Transverse colon (tissue), 4 donors: ENCODE measurements around the gene FAM221A. TPM values are rescaled to one million over a fixed set of nuclear protein-coding genes. Genes with fewer than 3 reads are reported as not detected.
"Not testable (repeated sequence)": the region's sequence is repeated elsewhere in the genome, so short reads cannot be mapped to it uniquely, and the experiment has no call there.

Source experiments
- DNase-seq: peaks from one replicate; pipeline ENCODE4 v3.0.0-alpha.2; 2019
- H3K27ac ChIP-seq, 4 donors: fragments of 200-600 bp; sonication (generic); 2 replicates each; pipeline ENCODE4 v1.5.1; 2016 to 2018; ENCODE audit warnings: inconsistent platforms in 4 of 4
- H3K27me3 ChIP-seq: fragments of 200-600 bp; sonication (generic); 2 replicates; pipeline ENCODE4 v1.5.1; 2017; ENCODE audit warnings: inconsistent platforms
- H3K36me3 ChIP-seq, 4 donors: fragments of 200-600 bp; sonication (generic); 2 replicates each; pipeline ENCODE4 v1.5.1; 2017 to 2019; ENCODE audit warnings: inconsistent platforms in 4 of 4
- H3K4me1 ChIP-seq, 4 donors: fragments of 200-600 bp; sonication (generic); 2 replicates each; pipeline ENCODE4 v1.5.1; 2017 to 2020; ENCODE audit warnings: inconsistent platforms in 4 of 4
- H3K4me3 ChIP-seq, 4 donors: fragments of 200-600 bp; sonication (generic); 1 replicate in 1 of 4; 2 replicates in 3 of 4; pipeline versions ENCODE4 v1.5.1 to v1.6.1; 2017 to 2019; ENCODE audit warnings: inconsistent platforms in 4 of 4
- H3K9me3 ChIP-seq, 2 donors: fragments of 200-600 bp; sonication (generic); 2 replicates each; pipeline ENCODE4 v1.5.1; 2017 to 2019; ENCODE audit warnings: inconsistent platforms in 2 of 2
- CTCF ChIP-seq, 5 experiments: fragments of 200-600 bp in 3 of 5; fragments of 450-650 bp in 2 of 5; sonication (generic) in 3 of 5; IDR thresholded peaks; 1 replicate in 2 of 5; 2 replicates in 3 of 5; pipeline ENCODE4 v1.5.1; 2016 to 2017; ENCODE audit warnings: antibody characterized with exemption in 5 of 5, inconsistent platforms in 3 of 5, mild to moderate bottlenecking in 2 of 5, moderate library complexity in 1 of 5
- EP300 ChIP-seq: sonication (generic); formaldehyde crosslinking; IDR thresholded peaks from one replicate; pipeline ENCODE4 v1.6.1; 2017; ENCODE audit warnings: antibody characterized with exemption, low read depth
- POLR2A ChIP-seq: fragments of 450-650 bp; IDR thresholded peaks from one replicate; pipeline ENCODE4 v1.6.1; 2016; ENCODE audit warnings: antibody characterized with exemption, mild to moderate bottlenecking, moderate library complexity
- POLR2AphosphoS5 ChIP-seq, 3 donors: sonication (generic); formaldehyde crosslinking; IDR thresholded peaks; one replicate each; pipeline ENCODE4 v1.6.1; 2016; ENCODE audit warnings: antibody characterized with exemption in 3 of 3
- WGBS, 2 donors: methylation state at CpG; one replicate each; pipeline ENCODE4 v1.1.5; 2018; ENCODE audit warnings: low coverage in 1 of 2; 5-methylcytosine and 5-hydroxymethylcytosine counted together
- in situ Hi-C, 4 donors: fragments of 200-750 bp; cut with MboI; loops; one replicate each; pipeline versions ENCODE4 v1.15.0 to v1.15.1; 2017; ENCODE audit warnings: low sequenced_read_pairs in 3 of 4, low pct_ligation_motif_present in 1 of 4, low pct_unique_long_range_greater_than_20kb in 1 of 4
- intact Hi-C: fragments of 100-400 bp; cut with DNase I; formaldehyde crosslinking; loops from one replicate; pipeline ENCODE4 v1.15.1; 2023; ENCODE audit warnings: low total_unique reads
- total RNA-seq, 4 donors: library from RNA; depleted of rRNA; stranded (reverse); fragments of >200 nt; gene quantifications; one replicate each; pipeline ENCODE4 v1.1.0, GENCODE V29; 2016

Gene FAM221A
- total RNA-seq, 4 donors from 2014 or later, result 7.5 to 18.4 (median 13.1) TPM

- peak overlapping the region; percentile 60 to 96 (median 86) for H3K4me3 ChIP-seq
- in situ Hi-C loops, result loop anchor here in 2 of 4 donors (10.0 kb wide), 1 partner anchor 86 kb away; the partner anchor contains the start of gene CCDC126 (in 2 of the 2)
- H3K27ac ChIP-seq, result peak overlapping the region; percentile 87 to 90 (median 89)
- H3K27me3 ChIP-seq, result no peaks in the 10 kb centered on the region
- TF ChIP-seq EP300, result no peak
- peak; percentile 68 for TF ChIP-seq POLR2A
- TF ChIP-seq POLR2AphosphoS5 (IDR thresholded peaks at IDR 0.05), result peak; percentile 34 to 83 (median 69)
- TF ChIP-seq CTCF (IDR thresholded peaks at IDR 0.05), result no peak
- 10 to 13% methylated on average over 10 to 42 of the region's 42 CpGs for WGBS, 2 donors
- H3K9me3 ChIP-seq, result no peaks in the 10 kb centered on the region
- peaks cover 0 to 32% (median 7%) of the 10 kb centered on the region in 4 donors for H3K4me1 ChIP-seq
- intact Hi-C loops, result no loop called here
- H3K36me3 ChIP-seq, result no peaks in the 10 kb centered on the region
- DNase-seq, result peak; percentile 83
These were observed 711 bp downstream of the FAM221A start for GRCh38 chr7:23680414-23681405.

- DNase-seq, H3K9me3 ChIP-seq, H3K4me3 ChIP-seq, H3K36me3 ChIP-seq, H3K27me3 ChIP-seq, H3K27ac ChIP-seq, intact Hi-C loops: not testable (repeated sequence)
- H3K4me1 ChIP-seq, result peaks cover 0 to 43% (median 8%) of the 10 kb centered on the region in 4 donors
- WGBS, 2 donors, result 86 to 97% methylated on average over 6 of the region's 6 CpGs
- in situ Hi-C loops, result loop anchor here in 2 of 4 donors (10.0 kb wide), 1 partner anchor 89 kb away; the partner anchor contains the start of gene CCDC126 (in 2 of the 2)
These were observed 4.0 kb downstream of the FAM221A start for GRCh38 chr7:23684041-23684440.

- H3K27ac ChIP-seq, result peak overlapping the region; percentile 10 to 71 (median 38)
- no peak for DNase-seq
- no peaks in the 10 kb centered on the region for H3K27me3 ChIP-seq
- intact Hi-C loops, result no loop called here
- 24 to 34% methylated on average over 3 of the region's 3 CpGs for WGBS, 2 donors
- peaks cover 0 to 36% (median 7%) of the 10 kb centered on the region in 4 donors for H3K4me1 ChIP-seq
- H3K9me3 ChIP-seq, result no peaks in the 10 kb centered on the region
- H3K4me3 ChIP-seq, result no peak overlapping the region
- in situ Hi-C loops, result loop anchor here in 2 of 4 donors (10.0 kb wide), 1 partner anchor 91 kb away; the partner anchor contains the start of gene CCDC126 (in 2 of the 2)
- TF ChIP-seq POLR2AphosphoS5 (IDR thresholded peaks at IDR 0.05), result no peak
- TF ChIP-seq CTCF (IDR thresholded peaks at IDR 0.05), result no peak
- no peak for TF ChIP-seq POLR2A
- TF ChIP-seq EP300, result no peak
- peaks cover 0 to 4% (median 0%) of the 10 kb centered on the region in 4 donors for H3K36me3 ChIP-seq
These were observed 5.7 kb downstream of the FAM221A start for GRCh38 chr7:23685731-23686130.

- Histone ChIP-seq H3K27ac (no peak overlapping the region), H3K4me3 (no peak overlapping the region), H3K36me3 (peaks cover 0 to 6% (median 0%) of the 10 kb centered on the region in 4 donors), H3K4me1 (peaks cover 0 to 23% (median 4%) of the 10 kb centered on the region in 4 donors), H3K9me3 (no peaks in the 10 kb centered on the region), H3K27me3 (no peaks in the 10 kb centered on the region)
- 50 to 61% methylated on average over 2 of the region's 2 CpGs for WGBS, 2 donors
- intact Hi-C loops, result no loop called here
- DNase-seq, result no peak
- in situ Hi-C loops, result loop anchor here in 2 of 4 donors (10.0 kb wide), 1 partner anchor 92 kb away; the partner anchor contains the start of gene CCDC126 (in 2 of the 2)
- TF ChIP-seq EP300, result no peak
- TF ChIP-seq POLR2A, result no peak
- no peak for TF ChIP-seq POLR2AphosphoS5 (IDR thresholded peaks at IDR 0.05)
These were observed 7.0 kb downstream of the FAM221A start for GRCh38 chr7:23687011-23687410.

- H3K27me3 ChIP-seq, result no peaks in the 10 kb centered on the region
- H3K9me3 ChIP-seq, result no peaks in the 10 kb centered on the region
- DNase-seq, result no peak
- no peak overlapping the region for H3K4me3 ChIP-seq
- TF ChIP-seq EP300, result no peak
- TF ChIP-seq POLR2AphosphoS5 (IDR thresholded peaks at IDR 0.05), result no peak
- TF ChIP-seq CTCF (IDR thresholded peaks at IDR 0.05), result no peak
- no peak for TF ChIP-seq POLR2A
- intact Hi-C loops (no loop called here), in situ Hi-C loops (loop anchor here in 2 of 4 donors (10.0 kb wide), 1 partner anchor 94 kb away; the partner anchor contains the start of gene CCDC126 (in 2 of the 2))
- WGBS, 2 donors, result 60 to 70% methylated on average over 4 of the region's 4 CpGs
- peaks cover 0 to 27% (median 7%) of the 10 kb centered on the region in 4 donors for H3K36me3 ChIP-seq
- no peak overlapping the region for H3K27ac ChIP-seq
- H3K4me1 ChIP-seq, result peaks cover 0 to 23% (median 4%) of the 10 kb centered on the region in 4 donors
These were observed 9.2 kb downstream of the FAM221A start for GRCh38 chr7:23689165-23689564.
